GDM1 (cell line): ENCODE measurements around the gene ADPRM.
"Not testable (repeated sequence)": the region's sequence is repeated elsewhere in the genome, so short reads cannot be mapped to it uniquely, and the experiment has no call there.

ENCODE experiments used
- DNase-seq: peaks from one replicate; lab custom pipeline; 2025; lab: John Stamatoyannopoulos, UW

The ADPRM gene, protein sequence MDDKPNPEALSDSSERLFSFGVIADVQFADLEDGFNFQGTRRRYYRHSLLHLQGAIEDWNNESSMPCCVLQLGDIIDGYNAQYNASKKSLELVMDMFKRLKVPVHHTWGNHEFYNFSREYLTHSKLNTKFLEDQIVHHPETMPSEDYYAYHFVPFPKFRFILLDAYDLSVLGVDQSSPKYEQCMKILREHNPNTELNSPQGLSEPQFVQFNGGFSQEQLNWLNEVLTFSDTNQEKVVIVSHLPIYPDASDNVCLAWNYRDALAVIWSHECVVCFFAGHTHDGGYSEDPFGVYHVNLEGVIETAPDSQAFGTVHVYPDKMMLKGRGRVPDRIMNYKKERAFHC

DNA sequence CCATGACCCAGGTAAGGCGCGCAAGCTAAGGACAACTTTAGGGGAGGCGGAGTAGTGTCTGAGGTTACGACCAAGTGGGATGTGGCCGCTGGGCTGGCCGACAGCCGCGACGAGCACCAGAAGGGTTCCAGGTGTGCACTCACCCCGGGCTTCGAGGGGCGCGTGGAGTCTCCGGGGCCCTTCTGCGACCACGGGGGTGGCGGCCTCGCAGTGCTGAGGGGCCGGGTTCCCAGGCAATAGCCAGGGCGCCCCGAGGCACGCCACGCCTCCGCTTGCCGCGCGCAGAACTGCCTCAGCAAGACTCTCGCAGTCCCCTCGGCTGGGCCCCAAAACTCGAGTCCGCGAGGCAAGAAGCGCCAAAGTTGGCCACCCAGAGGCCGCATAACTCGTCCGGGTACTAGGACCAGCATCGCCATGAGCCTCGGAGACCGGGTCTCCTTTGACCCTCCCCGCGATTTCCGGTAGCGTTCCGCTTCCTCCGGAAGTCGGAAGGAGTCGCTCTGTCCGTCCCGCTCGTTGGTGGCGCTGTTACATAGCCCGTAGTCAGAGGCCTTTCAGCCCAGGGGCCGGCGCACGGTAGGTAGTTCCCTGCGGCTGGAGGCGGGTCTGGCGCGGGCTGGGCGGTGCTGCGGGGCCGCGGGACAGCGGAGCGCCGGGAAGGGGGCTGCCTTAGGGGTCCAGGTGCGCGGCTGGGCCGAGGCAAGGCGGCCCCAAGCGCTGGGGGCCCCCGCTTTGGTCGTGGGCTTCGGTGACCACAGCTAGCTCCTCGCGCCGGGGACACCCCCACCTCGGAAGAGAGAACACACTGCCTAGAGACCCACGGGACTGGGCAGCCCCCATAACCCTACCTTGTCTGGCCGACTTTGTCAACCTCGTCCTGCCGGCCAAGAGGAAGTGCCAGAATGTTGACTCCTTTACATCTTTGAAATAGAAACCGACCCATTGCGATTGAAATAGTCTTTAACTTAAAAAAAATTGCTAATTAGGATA is at the start of gene ADPRM, which contains the start of gene SCO1:
TSS of gene ADPRM (plus strand) at position 503 of the 990 bp plus-strand sequence. CDS start 7,333 bp downstream, outside the sequence.
TSS of gene SCO1 (minus strand) at position 442 of the 990 bp plus-strand sequence. CDS start at position 416, 26 bp downstream.
- DNase-seq, result peak; percentile 88

DNA sequence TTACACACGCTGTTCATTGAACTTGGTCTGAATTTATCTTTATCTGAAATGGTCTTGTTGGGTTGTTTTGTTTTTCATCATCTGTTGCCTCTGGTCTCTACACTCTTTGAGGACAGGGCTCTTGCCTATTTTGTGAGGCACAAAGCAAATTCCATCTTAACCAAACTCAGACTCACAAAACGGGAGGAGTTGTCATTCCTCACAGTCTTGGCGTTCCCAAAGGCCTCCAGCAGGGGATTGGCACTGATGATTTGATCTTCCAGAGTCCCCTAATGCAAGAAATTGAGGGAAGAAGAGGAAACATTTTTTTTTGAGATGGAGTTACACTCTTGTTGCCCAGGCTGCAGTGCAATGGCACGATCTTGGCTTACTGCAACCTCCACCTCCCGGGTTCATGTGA is 49.0 kb upstream of the ADPRM start:
- no peak for DNase-seq

DNA sequence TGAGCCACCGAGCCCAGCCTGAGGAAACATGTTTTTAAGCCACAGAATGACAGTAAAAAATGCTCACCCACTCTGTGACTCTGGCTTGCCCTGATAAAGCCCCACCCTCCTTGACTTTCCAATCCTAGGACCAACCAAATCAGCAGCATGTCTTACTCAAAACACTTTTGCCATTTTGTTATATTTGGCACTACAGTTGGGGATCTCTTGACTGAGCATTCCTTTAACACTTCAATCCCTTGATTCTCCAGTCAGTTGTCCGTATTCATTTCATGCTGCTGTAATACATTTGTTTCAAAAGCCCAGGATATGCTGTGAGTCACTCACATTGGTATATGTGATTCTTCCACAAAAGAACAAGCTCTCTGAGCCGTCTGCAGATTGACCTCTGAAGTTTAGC is 48.4 kb upstream of the ADPRM start:
- DNase-seq, result no peak

DNA sequence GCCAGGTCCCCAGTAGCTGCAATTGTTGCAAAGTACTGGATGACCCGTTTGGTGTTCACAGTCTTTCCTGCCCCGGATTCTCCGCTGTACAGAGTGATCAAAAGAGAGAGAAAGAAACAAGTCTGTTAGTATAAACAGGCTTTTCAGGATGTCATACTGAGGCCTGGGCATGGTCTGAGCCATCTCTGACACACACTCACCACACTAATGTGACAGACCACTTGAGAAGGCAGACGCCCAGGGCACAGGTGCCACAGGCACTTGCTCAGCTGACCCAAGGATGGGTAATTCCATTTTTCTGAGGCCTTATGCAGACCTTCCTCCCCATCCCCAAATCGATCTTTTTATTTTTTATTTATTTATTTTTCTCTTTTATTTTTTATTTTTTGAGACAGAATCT is 47.8 kb upstream of the ADPRM start:
- no peak for DNase-seq

DNA sequence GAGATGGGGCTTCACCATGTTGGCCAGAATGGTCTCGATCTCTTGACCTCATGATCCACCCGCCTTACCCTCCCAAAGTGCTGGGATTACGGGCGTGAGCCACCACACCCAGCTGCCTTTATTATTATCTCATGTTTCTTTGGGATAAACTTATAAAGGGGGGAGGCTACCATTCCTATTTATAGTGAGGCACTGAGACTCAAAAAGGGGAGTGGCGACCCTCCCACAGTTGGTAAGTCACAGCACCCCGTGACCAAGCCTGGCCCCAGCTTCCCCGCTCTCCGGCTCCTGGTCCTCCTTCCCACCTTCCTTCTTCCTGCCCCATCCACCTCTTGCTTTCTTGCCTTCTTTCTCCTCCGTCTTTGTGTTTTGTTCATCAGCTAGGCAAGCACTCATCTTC is 45.5 kb upstream of the ADPRM start:
- DNase-seq, result no peak

DNA sequence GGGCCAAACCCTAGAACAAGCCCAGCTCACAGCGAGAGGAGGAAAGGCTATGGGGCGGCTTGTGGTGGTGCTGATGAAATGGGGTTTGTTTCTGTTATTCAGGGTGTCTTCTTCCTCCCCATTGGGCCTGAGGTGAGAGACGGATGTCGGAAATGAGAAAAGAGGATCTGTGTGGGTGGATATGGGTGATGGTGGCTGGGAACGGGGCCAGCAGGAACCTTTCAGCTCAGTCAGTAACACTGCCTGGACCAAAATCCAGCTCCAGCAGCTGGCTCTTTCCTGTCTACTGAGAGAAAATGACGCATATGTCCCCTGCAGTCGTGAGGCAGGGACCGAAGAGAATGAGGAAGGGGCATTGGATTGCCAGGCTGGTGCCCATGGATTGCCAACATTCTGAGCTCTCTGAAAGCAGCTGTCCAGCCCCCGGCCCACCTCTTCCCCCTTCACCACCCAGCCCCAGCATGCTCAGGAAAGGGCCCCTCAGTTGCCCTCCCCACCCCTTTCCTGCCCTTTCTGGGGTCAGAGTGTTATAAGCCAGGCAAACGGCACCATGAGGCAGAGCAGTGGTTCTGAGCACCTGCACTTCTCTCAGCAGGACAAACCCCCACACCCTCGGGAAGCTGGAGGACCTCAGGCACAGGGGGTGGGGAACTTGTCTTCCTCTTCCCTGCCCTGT is 44.3 kb upstream of the ADPRM start:
- DNase-seq, result no peak

DNA sequence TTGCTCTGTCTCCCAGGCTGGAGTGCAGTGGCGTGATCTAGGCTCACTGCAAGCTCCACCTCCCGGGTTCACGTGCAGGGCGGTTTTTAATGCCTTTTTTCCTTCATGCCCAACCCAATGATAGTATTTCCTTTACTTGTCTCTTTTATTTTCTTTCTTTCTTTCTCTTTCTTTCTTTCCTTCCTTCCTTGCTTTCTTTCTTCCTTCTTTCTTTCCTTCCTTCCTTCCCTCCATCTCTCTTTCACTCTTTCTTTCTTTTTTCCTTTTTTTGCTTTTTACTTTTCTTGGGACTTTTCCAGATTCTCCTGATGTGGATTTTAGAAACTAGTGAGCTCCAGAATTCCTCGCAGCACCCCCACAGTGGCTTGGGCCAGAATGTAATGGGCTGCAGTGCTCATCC is 43.4 kb upstream of the ADPRM start:
- no peak for DNase-seq

DNA sequence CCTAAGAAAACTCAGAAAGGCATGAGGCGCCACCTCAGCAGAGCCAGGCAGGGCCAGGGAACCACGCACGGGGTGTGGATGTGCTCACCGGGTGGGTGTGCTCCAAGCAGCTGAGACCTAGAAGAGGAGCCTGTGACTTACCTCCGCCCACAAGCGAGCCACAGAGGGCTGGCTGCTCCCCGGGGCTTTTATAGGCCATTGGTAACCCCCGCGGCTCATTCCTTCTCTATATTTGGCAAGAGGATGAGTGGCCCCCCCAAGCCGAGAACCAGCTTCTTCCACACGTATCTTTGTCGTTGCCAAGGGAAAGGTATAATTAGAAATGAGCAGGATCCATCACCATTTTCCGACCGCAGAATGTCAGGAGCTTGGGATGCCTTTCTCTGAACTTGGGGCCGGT is 40.2 kb upstream of the ADPRM start, which contains the start of gene MYH3:
TSS of gene MYH3 (minus strand) at position 162 of the 400 bp plus-strand sequence. CDS start 2,245 bp downstream, outside the sequence.
- no peak for DNase-seq

DNA sequence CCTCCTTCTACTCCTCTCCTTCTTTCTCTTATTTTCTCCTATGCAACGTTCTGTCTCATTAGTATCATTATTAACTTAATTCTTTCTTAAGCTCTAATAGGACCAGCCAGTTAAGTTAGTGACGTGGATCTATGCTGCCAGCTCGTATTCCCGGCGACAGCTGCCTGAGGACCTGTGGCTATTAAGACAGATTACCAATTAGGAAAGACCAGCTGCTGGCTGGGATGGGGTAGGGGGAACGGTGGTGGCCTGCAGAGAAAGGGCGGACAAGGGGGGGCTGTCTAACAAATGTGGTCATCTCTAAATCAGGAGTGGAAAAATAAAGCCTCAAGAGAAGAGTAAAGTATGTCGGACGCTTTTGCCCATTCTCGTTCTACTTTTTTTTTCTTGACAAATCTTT is 39.5 kb upstream of the ADPRM start:
- DNase-seq, result no peak

DNA sequence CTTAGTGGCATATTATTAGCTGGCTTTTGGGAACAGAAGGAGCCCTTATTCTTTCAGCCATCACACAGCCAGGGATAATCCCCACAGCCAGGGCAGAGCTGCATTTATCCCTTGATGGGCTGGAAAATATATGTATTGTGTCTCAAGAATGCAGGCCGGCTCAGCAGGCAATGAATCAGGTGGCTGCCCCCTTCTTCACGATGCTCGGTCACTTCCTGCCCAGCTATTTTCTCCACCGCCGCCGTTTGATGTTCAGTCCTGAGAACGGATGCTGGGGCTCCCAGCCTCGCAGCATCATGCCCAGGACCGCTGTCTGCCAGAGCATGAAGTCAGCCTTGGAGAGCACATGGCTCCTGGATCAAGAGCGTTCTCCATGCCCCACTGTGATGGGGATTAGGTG is 36.0 kb upstream of the ADPRM start:
- DNase-seq, result no peak

DNA sequence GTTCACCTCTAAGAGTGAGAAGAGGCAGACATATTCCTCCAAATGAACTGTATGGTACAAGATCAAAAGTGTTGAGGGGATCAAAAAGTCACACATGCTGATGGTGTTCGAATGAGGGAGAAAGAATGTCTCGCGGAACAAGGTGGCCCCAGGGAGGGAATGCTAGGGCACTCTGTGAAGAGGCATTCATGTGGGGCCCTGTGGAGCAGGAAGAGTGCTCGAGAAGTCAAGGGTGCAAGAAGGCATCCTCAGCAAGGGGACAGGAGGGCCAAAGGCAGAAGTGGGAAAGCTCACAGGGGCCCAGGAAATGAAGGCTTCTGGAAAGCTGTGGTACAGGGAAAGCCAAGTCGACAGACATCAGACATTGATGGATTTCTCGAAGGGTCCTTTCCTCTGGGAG is 34.2 kb upstream of the ADPRM start:
- DNase-seq, result no peak

DNA sequence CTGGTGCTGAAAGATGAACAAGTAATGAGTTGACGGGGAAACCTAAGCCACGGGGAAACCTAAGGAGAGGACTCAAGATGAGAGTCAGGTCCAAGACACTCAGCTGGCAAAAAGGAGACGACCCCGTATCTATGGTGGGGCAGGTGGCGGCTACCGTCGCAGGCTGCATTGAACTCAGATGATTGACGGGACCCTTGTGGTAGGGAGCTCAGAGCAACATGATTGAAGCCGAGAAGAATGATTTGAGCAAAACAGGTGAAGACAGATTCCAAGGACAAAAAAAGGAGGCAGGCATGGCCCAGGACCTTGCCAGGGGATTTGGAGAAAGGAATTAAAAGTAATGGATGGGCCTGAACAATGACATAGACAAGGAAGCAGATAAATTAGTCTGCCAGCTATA is 32.8 kb upstream of the ADPRM start:
- no peak for DNase-seq

DNA sequence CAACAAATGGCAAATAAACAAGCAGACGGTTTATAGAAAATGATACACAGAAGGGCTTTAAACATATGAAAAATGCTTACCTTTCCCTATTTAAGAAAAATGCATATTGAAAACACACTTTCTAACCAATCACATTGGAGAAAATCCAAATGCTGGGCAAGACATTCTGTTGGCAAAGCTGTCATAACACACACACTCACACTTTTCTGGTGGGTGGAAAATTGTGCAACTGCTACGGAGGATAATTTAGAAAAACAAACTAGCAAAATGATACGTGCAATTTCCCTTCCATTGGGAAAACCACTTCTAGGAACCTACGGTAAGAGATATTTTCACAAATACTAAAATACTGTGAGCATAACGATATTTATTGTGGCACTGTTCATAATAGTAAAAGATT is 30.5 kb upstream of the ADPRM start:
- no peak for DNase-seq

DNA sequence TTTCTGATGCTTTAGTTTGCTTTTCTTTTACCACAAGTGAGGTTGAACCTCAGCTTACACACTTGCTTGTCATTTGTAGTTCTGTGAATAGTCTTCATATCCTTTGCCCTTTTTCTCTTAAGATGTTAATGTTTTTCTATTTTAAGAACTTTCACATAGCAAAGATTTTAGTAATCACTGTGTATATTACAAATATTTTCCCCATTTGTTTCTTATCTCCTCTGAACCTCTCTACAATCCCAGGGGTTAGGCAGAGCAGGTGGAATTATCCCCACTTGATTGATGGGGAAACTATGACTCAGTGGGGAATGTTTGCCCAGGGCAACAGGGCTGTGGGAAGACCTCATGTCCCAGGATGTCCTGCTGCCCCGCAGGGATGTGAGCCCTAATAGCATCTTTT is 28.6 kb upstream of the ADPRM start:
- no peak for DNase-seq

DNA sequence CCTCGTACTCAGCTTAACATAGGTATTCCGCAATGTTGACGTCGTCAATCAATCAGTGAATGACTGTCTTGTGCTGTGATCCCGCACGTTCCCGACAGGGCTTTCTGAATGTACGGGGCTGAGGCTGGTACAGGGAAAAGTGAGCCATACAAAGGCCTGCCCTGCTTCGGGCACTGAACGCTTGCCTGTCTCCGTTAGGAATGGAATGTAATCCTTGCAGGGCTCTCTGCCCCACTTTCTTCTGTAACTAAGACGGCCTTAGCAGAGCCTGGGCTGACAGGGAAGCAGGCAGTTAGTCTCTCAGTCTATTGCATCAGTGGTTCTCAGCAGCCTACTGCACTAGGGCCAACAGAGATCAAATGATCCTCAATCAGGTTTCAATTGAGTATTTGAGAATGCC is 24.1 kb upstream of the ADPRM start:
- no peak for DNase-seq

DNA sequence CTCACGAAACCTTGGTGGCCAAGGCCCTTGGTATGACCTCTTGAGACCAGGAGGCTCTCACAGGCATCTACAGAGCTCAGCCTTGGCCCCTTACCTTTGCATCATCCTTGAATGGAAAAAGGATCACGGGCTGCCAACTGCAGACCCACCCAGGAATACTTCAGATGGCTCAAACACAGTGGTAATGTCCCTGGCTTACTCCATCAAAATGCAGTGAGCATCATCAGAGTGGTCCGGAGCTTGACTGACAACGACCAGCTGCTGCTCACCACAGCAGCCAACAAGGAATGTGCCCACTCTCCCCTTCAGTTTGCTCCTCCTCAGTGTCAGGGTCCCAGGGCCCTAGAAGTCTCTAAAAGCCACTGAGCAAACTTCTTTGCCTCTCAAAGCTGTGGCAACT is 22.7 kb upstream of the ADPRM start:
- no peak for DNase-seq

DNA sequence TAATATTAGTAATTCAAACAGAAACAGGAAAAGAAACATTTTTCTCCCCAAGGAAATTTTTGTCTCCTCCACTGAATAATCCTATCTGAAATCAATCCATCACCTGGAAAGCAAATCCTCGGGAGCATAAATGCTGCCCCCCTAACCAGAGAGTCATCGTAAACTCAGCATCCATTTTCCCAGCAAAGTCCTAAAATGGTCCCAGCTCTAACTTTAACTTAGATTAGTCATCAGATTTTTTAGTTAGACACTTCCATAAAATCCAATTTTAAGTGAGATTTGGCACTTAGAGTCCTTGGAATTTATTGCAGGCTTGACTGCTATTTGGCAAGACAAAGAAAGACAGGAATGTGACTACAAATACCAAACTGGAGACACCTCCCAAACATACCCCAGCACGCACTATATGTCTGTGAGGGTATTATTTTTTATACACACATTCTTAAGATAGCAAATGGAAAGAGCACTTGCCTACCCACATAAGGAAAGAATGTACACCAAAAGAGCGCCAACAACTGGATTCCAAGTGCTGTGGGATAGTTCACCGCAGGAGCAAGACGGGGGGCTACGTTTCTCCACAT is 15.4 kb upstream of the ADPRM start:
- DNase-seq, result no peak

DNA sequence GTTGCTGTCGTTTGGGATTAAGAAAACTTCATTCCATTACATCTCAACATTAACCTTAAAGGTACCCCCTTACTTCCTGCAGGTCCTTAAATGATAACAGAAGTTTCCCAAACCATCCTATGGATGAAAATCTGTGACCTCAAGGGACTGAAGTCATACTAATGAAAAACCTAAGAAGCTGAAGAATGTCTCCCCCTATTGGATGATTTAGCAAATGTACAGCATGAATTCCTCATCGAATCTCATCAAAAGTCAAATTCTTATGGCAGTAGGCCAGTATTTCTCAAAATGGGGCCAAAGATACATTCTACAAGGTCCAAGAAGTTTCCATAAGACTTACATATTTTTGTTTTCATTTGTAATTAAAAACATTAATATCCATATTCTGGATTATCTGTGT is 13.5 kb upstream of the ADPRM start:
- no peak for DNase-seq

DNA sequence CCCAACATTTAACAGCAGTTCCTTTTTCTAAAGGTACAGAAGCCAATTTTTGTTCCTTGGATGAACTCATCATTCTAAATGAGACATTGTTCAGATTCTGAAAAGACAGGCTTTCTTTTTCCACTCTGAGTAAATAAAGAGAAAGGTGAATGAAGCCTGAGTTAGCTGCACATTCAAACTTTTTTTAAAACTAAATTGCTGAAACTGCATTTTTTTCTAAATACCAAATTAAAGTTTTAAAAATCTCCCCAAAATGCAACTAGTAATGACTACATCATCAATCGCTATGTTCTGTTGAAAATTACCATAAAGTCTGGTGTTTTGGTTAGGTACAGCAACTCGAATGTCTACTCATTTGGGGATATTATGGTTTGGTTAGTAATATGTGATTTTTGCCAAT is 9.9 kb upstream of the ADPRM start:
- DNase-seq, result no peak

DNA sequence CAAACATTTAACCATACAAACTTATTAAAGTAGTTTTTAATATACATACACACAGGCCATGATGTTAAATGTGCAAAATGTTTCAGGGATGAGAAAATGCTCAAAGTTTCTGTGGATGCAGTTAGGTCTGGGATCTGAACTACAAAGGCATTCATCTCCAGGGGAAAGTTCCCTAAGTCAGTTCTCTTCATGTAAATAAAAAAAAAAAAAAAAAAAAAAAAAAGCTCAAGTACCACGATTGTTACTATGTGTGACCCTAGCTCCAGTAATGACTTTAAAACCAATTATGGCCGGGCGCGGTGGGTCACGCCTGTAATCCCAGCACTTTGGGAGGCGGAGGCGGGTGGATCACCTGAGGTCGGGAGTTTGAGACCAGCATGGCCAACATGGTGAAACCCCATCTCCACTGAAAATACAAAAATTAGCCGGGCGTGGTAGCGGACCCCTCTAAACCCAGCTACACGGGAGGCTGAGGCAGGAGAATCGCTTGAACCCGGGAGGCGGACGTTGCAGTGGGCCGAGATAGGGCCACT is 1.5 kb upstream of the ADPRM start:
- not testable (repeated sequence) for DNase-seq

DNA sequence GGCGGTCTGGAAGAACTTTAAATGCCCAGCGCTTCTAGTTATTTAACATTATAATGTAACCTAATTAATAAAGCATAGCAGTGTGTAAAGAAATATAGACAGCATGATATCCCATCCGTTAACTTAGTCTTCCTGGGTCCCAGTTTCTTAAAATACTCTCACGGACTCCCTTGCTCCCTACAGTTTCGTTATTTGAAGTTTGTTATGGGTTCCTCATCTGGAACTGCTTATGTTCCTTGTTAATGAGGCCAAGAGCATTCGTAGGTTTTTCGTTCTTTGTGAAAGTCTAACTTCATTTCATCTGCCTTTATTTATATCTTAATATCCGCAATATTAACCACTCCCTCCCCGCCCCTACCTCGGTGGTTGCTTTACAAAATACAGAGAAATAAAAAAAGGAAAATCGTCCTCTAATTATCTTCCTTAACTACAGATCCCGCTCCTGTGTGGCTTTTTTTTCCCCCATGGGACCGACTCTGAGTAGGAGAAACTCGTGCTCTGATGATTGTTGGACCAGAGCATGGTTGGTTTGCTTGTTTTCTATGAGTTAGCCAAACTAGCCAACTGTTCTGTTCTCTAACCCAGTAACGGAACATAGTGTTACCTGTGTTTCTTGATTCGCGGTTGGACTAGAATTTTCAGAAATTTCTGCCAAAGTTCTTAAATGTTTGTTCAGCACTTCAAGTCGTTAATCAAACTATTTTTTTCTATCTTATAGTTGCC is 863 bp downstream of the ADPRM start:
- DNase-seq, result no peak
